ENCODE data around the gene LARP4B.

- TF ChIP-seq RAD21 (IDR thresholded peaks at IDR 0.05): no peak
- TF ChIP-seq, protein P1, sequence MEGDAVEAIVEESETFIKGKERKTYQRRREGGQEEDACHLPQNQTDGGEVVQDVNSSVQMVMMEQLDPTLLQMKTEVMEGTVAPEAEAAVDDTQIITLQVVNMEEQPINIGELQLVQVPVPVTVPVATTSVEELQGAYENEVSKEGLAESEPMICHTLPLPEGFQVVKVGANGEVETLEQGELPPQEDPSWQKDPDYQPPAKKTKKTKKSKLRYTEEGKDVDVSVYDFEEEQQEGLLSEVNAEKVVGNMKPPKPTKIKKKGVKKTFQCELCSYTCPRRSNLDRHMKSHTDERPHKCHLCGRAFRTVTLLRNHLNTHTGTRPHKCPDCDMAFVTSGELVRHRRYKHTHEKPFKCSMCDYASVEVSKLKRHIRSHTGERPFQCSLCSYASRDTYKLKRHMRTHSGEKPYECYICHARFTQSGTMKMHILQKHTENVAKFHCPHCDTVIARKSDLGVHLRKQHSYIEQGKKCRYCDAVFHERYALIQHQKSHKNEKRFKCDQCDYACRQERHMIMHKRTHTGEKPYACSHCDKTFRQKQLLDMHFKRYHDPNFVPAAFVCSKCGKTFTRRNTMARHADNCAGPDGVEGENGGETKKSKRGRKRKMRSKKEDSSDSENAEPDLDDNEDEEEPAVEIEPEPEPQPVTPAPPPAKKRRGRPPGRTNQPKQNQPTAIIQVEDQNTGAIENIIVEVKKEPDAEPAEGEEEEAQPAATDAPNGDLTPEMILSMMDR (IDR thresholded peaks at IDR 0.05; ENCODE audit: low read depth, low read length, missing input control): no peak
- TF ChIP-seq, protein P2, sequence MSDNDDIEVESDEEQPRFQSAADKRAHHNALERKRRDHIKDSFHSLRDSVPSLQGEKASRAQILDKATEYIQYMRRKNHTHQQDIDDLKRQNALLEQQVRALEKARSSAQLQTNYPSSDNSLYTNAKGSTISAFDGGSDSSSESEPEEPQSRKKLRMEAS (IDR thresholded peaks at IDR 0.05): no peak
- TF ChIP-seq, protein P3, sequence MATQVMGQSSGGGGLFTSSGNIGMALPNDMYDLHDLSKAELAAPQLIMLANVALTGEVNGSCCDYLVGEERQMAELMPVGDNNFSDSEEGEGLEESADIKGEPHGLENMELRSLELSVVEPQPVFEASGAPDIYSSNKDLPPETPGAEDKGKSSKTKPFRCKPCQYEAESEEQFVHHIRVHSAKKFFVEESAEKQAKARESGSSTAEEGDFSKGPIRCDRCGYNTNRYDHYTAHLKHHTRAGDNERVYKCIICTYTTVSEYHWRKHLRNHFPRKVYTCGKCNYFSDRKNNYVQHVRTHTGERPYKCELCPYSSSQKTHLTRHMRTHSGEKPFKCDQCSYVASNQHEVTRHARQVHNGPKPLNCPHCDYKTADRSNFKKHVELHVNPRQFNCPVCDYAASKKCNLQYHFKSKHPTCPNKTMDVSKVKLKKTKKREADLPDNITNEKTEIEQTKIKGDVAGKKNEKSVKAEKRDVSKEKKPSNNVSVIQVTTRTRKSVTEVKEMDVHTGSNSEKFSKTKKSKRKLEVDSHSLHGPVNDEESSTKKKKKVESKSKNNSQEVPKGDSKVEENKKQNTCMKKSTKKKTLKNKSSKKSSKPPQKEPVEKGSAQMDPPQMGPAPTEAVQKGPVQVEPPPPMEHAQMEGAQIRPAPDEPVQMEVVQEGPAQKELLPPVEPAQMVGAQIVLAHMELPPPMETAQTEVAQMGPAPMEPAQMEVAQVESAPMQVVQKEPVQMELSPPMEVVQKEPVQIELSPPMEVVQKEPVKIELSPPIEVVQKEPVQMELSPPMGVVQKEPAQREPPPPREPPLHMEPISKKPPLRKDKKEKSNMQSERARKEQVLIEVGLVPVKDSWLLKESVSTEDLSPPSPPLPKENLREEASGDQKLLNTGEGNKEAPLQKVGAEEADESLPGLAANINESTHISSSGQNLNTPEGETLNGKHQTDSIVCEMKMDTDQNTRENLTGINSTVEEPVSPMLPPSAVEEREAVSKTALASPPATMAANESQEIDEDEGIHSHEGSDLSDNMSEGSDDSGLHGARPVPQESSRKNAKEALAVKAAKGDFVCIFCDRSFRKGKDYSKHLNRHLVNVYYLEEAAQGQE (IDR thresholded peaks at IDR 0.05): no peak
- TF ChIP-seq, protein P4, sequence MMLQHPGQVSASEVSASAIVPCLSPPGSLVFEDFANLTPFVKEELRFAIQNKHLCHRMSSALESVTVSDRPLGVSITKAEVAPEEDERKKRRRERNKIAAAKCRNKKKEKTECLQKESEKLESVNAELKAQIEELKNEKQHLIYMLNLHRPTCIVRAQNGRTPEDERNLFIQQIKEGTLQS (IDR thresholded peaks at IDR 0.05): no peak
- TF ChIP-seq RXRA (IDR thresholded peaks at IDR 0.05): no peak
- no peak for TF ChIP-seq FOXA1 (IDR thresholded peaks at IDR 0.05)
- TF ChIP-seq JUND (IDR thresholded peaks at IDR 0.05): no peak
- TF ChIP-seq YY1 (IDR thresholded peaks at IDR 0.05): no peak
- TF ChIP-seq NR2F2 (IDR thresholded peaks at IDR 0.05): no peak
- no peak for TF ChIP-seq TAF1 (conservative IDR thresholded peaks at IDR 0.05)
Observed at GRCh38 chr10:855671-856070, 75.8 kb downstream of the LARP4B start.
